A204.1 (cell line): ENCODE measurements around the gene PAK6.

Experiments
- FAIRE-seq: peaks from 2 replicates; lab custom pipeline; 2012; peaks lifted over from hg19 to GRCh38; lab: Jason Lieb, UNC

Gene PAK6

GRCh38 chr15:40238532-40239403, at the start of gene PAK6:
PAK6 (plus strand) TSS chr15:40239063; CDS start chr15:40264786, 25,723 bp downstream.
- no peak for FAIRE-seq

- FAIRE-seq = no peak
Observed at GRCh38 chr15:40190591-40190990, 48.3 kb upstream of the PAK6 start.

DNA sequence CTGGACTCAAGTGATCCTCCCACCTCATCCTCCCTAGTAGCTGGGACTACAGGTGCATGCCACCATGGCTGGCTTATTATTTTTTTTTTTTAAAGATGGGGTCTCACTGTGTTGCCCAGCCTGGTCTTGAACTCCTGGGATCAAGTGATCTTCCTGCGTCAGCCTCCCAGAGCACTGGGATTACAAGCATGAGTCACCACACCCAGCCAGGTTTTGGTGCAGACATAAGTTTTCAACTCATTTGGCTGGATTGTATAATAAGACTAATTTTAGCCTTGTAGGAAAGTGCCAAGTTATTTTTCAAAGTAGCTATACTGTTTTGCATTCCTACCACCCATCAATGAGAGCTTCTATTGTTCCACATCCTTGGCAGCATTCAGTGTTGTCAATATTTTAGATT, 45.9 kb upstream of the PAK6 start:
- no peak for FAIRE-seq

- FAIRE-seq = no peak
Observed at GRCh38 chr15:40197434-40197833, 41.4 kb upstream of the PAK6 start.

DNA sequence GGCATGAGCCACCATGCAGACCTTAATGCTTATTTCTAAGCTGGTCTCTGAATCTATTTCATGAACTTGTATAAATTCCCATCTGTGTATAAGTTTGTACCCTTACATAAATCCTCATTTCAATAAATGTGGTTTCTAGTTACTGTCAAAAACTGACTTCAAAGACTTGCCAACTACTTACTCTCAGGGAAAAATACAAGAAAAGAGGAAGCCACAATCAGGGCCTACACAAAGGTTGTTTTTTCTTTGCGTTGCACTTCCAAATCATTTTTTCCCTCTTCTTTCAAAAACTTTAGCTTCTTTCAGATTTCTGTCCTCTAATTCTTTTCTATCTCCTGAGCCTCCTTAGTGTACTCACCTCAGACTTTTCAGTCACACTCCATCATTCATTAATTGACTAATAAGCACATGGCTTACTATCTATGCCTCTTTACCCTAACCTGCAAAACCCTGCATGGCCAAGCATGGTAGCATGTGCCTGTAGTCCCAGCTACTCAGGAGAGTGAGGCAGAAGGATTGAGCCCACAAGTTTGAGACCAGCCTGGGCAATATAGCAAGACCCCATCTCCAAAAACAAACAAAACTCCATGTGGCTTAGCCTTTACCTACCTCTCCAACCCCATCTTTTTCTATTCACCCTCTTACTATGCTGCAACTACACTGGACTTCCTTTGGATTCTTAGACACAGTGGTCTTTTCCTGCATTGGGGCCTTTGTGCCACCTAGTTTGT, 40.3 kb upstream of the PAK6 start:
- FAIRE-seq = no peak

DNA sequence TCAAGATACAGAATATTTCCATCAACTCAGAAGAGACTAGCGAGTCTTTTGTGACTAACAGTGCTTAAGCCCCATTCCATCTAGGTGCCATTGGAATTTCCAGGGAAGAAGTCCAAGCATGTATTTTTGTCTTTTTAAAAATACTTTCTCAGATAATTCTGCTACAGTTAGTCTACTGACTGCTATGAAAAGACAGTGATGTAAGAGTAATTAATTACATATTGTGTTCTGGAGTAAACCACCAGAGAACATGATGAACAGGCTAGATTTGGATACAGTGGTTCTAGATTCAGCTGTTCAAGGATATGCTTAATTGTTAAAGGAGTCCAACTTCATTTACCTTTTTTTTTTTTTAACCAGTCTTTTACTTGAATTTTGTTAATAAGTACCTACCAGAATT, 34.8 kb upstream of the PAK6 start:
- no peak for FAIRE-seq

GRCh38 chr15:40217166-40217824, 21.6 kb upstream of the PAK6 start:
- FAIRE-seq = peak; percentile 95

DNA sequence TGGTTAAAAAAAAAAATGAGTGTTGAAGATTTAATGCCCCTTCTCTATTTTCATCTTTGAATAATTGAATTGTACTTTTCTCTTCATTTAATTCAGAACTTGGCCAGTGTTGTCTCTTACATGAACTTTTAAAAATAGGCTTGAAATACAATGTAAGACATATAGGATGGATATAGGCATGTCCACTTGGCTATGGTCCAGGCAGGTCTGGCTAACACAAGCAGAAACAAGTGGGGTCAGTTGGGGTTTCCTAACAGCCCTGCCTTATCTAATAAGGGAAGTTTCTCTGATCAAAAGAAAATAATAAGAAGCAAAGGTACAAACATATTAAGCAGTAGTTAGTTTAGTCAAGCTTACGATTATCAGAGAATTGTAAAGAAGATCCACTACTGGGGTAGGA, 19.1 kb upstream of the PAK6 start:
- FAIRE-seq = no peak

DNA sequence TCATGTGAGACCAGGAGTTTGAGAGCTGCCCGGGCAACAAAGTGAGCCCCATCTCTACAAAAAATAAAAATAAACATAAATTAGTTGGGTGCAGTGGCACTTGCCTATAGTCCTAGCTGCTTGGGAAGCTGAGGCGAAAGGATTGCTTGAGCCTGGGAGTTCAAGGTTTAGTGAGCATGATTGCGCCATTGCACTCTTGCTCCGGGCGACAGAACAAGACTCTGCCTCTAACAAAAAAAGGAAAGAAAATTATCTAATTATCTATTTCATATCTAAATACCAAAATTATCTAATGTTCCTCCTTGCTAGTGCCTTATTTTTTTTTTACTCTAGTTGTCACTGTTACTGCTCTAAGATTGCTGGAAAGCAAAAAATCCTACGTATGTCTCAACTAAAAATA, 16.7 kb upstream of the PAK6 start:
- FAIRE-seq = no peak

- FAIRE-seq = no peak
Observed at GRCh38 chr15:40226736-40227135, 12.1 kb upstream of the PAK6 start.

DNA sequence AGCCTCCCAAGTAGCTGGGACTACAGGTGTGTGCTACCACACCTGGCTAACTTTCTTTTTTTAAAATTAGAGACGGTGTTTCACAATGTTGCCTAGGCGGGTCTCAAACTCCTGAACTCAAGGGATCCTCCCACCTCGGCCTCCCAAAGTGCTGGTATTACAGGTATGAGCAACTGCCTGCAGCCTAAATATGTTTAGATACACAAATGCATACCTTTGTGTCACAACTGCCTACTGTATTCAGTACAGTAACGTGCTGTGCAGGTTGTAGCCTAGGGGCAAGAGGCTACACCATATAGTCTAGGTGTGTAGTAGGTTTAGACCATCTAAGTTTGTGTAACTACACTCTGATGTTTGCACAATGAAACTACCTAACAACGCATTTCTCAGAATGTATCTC, 9.5 kb upstream of the PAK6 start:
- no peak for FAIRE-seq

GRCh38 chr15:40229956-40230355, 8.9 kb upstream of the PAK6 start:
- no peak for FAIRE-seq

- no peak for FAIRE-seq
Observed at GRCh38 chr15:40232625-40233070, 6.2 kb upstream of the PAK6 start.

DNA sequence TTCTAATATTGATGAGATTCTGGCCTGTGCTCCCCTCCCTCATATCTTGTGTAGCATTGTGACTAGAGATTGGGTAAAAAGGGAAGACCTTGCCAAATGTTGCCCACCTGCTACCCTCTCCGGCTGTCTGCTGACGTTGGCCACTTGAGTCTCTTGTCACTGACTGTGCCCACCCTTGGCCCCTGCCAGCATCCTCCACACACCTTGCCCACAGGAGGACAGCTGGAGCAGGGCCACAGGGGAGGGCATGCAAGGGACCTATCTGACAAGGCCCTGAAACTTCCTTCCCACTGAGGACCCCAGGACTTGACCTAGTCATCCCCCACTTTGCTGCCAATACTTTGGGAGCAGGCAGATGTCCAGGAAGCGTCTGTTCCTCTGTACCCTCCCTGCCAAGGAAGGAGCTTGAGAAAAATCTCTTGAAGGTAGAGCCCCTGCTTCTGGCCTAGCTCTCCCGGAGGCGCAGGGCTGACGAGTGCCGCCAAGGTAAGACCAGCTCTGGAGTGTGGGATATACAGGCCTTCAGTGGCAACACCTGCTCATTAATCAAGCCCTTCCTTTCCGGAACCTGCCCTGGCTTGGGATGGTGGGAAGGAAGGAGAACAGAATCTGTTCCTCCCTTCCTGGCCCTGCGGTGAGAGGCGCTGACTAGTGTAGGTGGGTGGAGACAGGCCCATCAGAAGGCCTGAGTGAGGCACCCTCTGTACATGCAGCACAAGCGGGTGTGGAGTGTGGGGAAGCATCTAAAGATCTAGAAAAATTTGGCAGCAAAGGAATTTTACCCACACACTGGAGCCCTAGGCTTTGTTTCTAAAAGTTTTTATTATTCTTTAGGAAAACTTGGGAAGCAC, 4.9 kb upstream of the PAK6 start:
- no peak for FAIRE-seq

GRCh38 chr15:40234783-40235182, 4.1 kb upstream of the PAK6 start:
- no peak for FAIRE-seq

GRCh38 chr15:40235201-40235885, 3.5 kb upstream of the PAK6 start:
- no peak for FAIRE-seq

GRCh38 chr15:40239404-40239692, 485 bp downstream of the PAK6 start:
- FAIRE-seq = no peak

- no peak for FAIRE-seq
Observed at GRCh38 chr15:40239693-40240618, 1.1 kb downstream of the PAK6 start.

GRCh38 chr15:40240619-40241221, 1.9 kb downstream of the PAK6 start:
- FAIRE-seq = no peak
